ENCODE measurements around the gene TRIM71. TPM values are rescaled to one million over a fixed set of nuclear protein-coding genes. Genes with fewer than 3 reads are reported as not detected.
A peak's percentile ranks its signal among the peaks of the same experiment; 100 is the strongest.

Gene TRIM71
- total RNA-seq, 1 experiment from 2014 or later: 274 TPM

- ATAC-seq: no peak
- TF ChIP-seq ETV6 (CRISPR knock-in tag; IDR thresholded peaks at IDR 0.05) (no peak), JUN (CRISPR knock-in tag; IDR thresholded peaks at IDR 0.05) (no peak), TEAD4 (CRISPR knock-in tag; IDR thresholded peaks at IDR 0.05) (no peak), NFE2L1 (CRISPR knock-in tag; IDR thresholded peaks at IDR 0.05) (no peak), ZNF263 (CRISPR knock-in tag; IDR thresholded peaks at IDR 0.05; ENCODE audit: low read depth) (no peak), ZNF317 (CRISPR knock-in tag; IDR thresholded peaks at IDR 0.05; ENCODE audit: borderline replicate concordance, low read depth) (no peak), ZNF423 (CRISPR knock-in tag; IDR thresholded peaks at IDR 0.05) (no peak), NR3C1 (CRISPR knock-in tag; conservative IDR thresholded peaks at IDR 0.05; ENCODE audit: low read depth) (no peak), GTF2I (CRISPR knock-in tag; conservative IDR thresholded peaks at IDR 0.05) (no peak)
- Mint-ChIP-seq H3K4me3 (peak overlapping the region; percentile 100), H3K9me3 (no peaks in the 10 kb centered on the region), H3K36me3 (peaks cover 34% of the 10 kb centered on the region), H3K27me3 (ENCODE audit: low read depth) (no peaks in the 10 kb centered on the region; the same call in 1 of the 2 replicates), H3K4me1 (peaks cover 93% of the 10 kb centered on the region), H3K27ac (peak overlapping the region; percentile 78)
- DNase-seq (ENCODE audit: low spot score): no peak
- ChIA-PET POLR2A (no interaction called here), CTCF (no interaction called here)
Observed at GRCh38 chr3:32825601-32826375, 8.0 kb downstream of the TRIM71 start.

- POLR2A ChIA-PET: interaction anchor here (0.6 to 1.4 kb wide), 3 partner anchors 10 to 96 kb away, joined by 3 to 4 read pairs (median 3); no protein-coding TSS in a partner anchor
- Mint-ChIP-seq H3K27me3 (ENCODE audit: low read depth) (no peaks in the 10 kb centered on the region; the same call in 1 of the 2 replicates), H3K9me3 (no peaks in the 10 kb centered on the region), H3K4me1 (peaks cover 94% of the 10 kb centered on the region), H3K4me3 (peak overlapping the region; percentile 48), H3K27ac (peak overlapping the region; percentile 82), H3K36me3 (peaks cover 11% of the 10 kb centered on the region)
- no peak for TF ChIP-seq NFATC4 (CRISPR knock-in tag; IDR thresholded peaks at IDR 0.05)
- TF ChIP-seq JAZF1 (CRISPR knock-in tag; IDR thresholded peaks at IDR 0.05): no peak
- no peak for TF ChIP-seq USF2 (CRISPR knock-in tag; IDR thresholded peaks at IDR 0.05)
- no peak for TF ChIP-seq ZNF121 (CRISPR knock-in tag; IDR thresholded peaks at IDR 0.05)
- TF ChIP-seq IRF2 (CRISPR knock-in tag; IDR thresholded peaks at IDR 0.05; ENCODE audit: borderline replicate concordance, low read depth): no peak
- DNase-seq (ENCODE audit: low spot score): no peak
- CTCF ChIA-PET: interaction anchor here (1.4 to 1.8 kb wide), 3 partner anchors 13 to 72 kb away, joined by 3 to 8 read pairs (median 4); no protein-coding TSS in a partner anchor
- no peak for ATAC-seq
Observed at GRCh38 chr3:32831062-32831461, 13.3 kb downstream of the TRIM71 start.

- Mint-ChIP-seq H3K4me3 (peak overlapping the region; percentile 48), H3K27ac (peak overlapping the region; percentile 87), H3K9me3 (no peaks in the 10 kb centered on the region), H3K36me3 (peaks cover 10% of the 10 kb centered on the region), H3K4me1 (peaks cover 94% of the 10 kb centered on the region), H3K27me3 (ENCODE audit: low read depth) (no peaks in the 10 kb centered on the region; the same call in 1 of the 2 replicates)
- ChIA-PET CTCF (interaction anchor here (1.8 kb wide), 1 partner anchor 12 kb away, joined by 8 read pairs; no protein-coding TSS in a partner anchor), POLR2A (no interaction called here)
- DNase-seq (ENCODE audit: low spot score): no peak
- TF ChIP-seq TCF7 (CRISPR knock-in tag; IDR thresholded peaks at IDR 0.05; ENCODE audit: low read depth) (no peak), GABPB1 (CRISPR knock-in tag; IDR thresholded peaks at IDR 0.05) (no peak), E2F5 (CRISPR knock-in tag; IDR thresholded peaks at IDR 0.05) (no peak)
- no peak for ATAC-seq
Observed at GRCh38 chr3:32831791-32832190, 14.0 kb downstream of the TRIM71 start.

- Mint-ChIP-seq H3K4me1 (peaks cover 94% of the 10 kb centered on the region), H3K27ac (peak overlapping the region; percentile 87)
Observed at GRCh38 chr3:32832193-32832592, 14.4 kb downstream of the TRIM71 start.

More at GRCh38 chr3:32832193-32832592, 14.4 kb downstream of the TRIM71 start:
- ChIA-PET POLR2A (no interaction called here), CTCF (no interaction called here)
- TF ChIP-seq AR (CRISPR knock-in tag; IDR thresholded peaks at IDR 0.05): 0 out of 2 replicates have a peak, but pooled peaks have one; percentile 11
- TF ChIP-seq RORB (CRISPR knock-in tag; IDR thresholded peaks at IDR 0.05): no peak
- peak; percentile 100 for TF ChIP-seq ZNF121 (CRISPR knock-in tag; IDR thresholded peaks at IDR 0.05)
- peak overlapping the region; percentile 48 for H3K4me3 Mint-ChIP-seq
- ATAC-seq: no peak
- H3K27me3 Mint-ChIP-seq (ENCODE audit: low read depth): no peaks in the 10 kb centered on the region; the same call in 1 of the 2 replicates
- H3K36me3 Mint-ChIP-seq: peaks cover 8% of the 10 kb centered on the region; the same call in 1 of the 2 replicates
- H3K9me3 Mint-ChIP-seq: no peaks in the 10 kb centered on the region
- DNase-seq (ENCODE audit: low spot score): no peak
